IMR-90 (cell line): ENCODE results near the gene CDK15. TPM values are rescaled to one million over a fixed set of nuclear protein-coding genes. Genes with fewer than 3 reads are reported as not detected.
A peak's percentile ranks its signal among the peaks of the same experiment; 100 is the strongest.

ENCODE experiments used
- ATAC-seq: fragments of 200-7000 bp; cut with Tn5 transposase; 2 replicates; pipeline ENCODE4 v1.9.1; 2020; ENCODE audit warnings: low read depth, mild to moderate bottlenecking, moderate library complexity
- BruUV-seq: library from RNA; stranded (reverse); fragments of 400-500 nt; replicated peaks from 2 replicates; lab custom pipeline; 2021; lab: Mats Ljungman, UMichigan
- CTCF ChIA-PET: fragments of 300-600 bp; formaldehyde crosslinking; extraction: SDS; loops from one replicate; lab custom pipeline; 2021; ENCODE audit warnings: antibody characterized with exemption; lab: Yijun Ruan, JAX
- POLR2A ChIA-PET: fragments of 300-600 bp; sonication (Branson Sonifier 250); formaldehyde crosslinking; loops from one replicate; lab custom pipeline; 2022; ENCODE audit warnings: antibody characterized with exemption; ENCODE audit not compliant: unreplicated experiment; lab: Charles Lee
- DNase-seq: peaks from one replicate; pipeline ENCODE4 v3.0.0; 2013
- H2AFZ ChIP-seq: replicated peaks from 2 replicates; pipeline ENCODE3; 2013; ENCODE audit warnings: low read length, mild to moderate bottlenecking; ENCODE audit not compliant: poor library complexity
- H2AK5ac ChIP-seq: 2 replicates; pipeline ENCODE4 v1.6.1; 2013; ENCODE audit warnings: low read depth, low read length, inconsistent platforms
- H2AK9ac ChIP-seq: replicated peaks from 2 replicates; pipeline ENCODE3; 2013; ENCODE audit warnings: mild to moderate bottlenecking, low read depth, low read length, moderate library complexity; ENCODE audit not compliant: poor library complexity
- H2BK120ac ChIP-seq: 2 replicates; pipeline ENCODE4 v1.6.1; 2013; ENCODE audit warnings: low read depth, low read length, inconsistent platforms
- H2BK15ac ChIP-seq: 3 replicates; pipeline ENCODE4 v1.6.1; 2013; ENCODE audit warnings: low read depth, low read length, inconsistent platforms
- H2BK20ac ChIP-seq: 2 replicates; pipeline ENCODE4 v1.6.1; 2013; ENCODE audit warnings: low read depth, mild to moderate bottlenecking, inconsistent platforms, low read length, moderate library complexity
- H2BK5ac ChIP-seq: 2 replicates; pipeline ENCODE4 v1.6.1; 2013; ENCODE audit warnings: mild to moderate bottlenecking, low read depth, low read length, inconsistent platforms; ENCODE audit not compliant: poor library complexity, severe bottlenecking
- H3K14ac ChIP-seq: replicated peaks from 2 replicates; pipeline ENCODE4 v1.6.1; 2013; ENCODE audit warnings: low read depth, low read length, inconsistent platforms
- H3K18ac ChIP-seq: 2 replicates; pipeline ENCODE4 v1.6.1; 2013; ENCODE audit warnings: low read depth, low read length, control low read depth
- H3K23ac ChIP-seq: 2 replicates; pipeline ENCODE4 v1.6.1; 2013; ENCODE audit warnings: low read depth, low read length, inconsistent platforms
- H3K27ac ChIP-seq: 2 replicates; pipeline ENCODE4 v1.5.1; 2013; ENCODE audit warnings: mild to moderate bottlenecking, control low read depth, low read length; ENCODE audit not compliant: insufficient read depth
- H3K27me3 ChIP-seq: 2 replicates; pipeline ENCODE4 v1.6.1; 2013; ENCODE audit warnings: low read length; ENCODE audit not compliant: control insufficient read depth, insufficient read depth
- H3K36me3 ChIP-seq: 2 replicates; pipeline ENCODE4 v1.6.1; 2013; ENCODE audit warnings: low read length, mixed read lengths; ENCODE audit not compliant: control insufficient read depth, insufficient read depth
- H3K4ac ChIP-seq: 2 replicates; pipeline ENCODE4 v1.6.1; 2013; ENCODE audit warnings: low read depth, low read length, inconsistent platforms
- H3K4me1 ChIP-seq: 2 replicates; pipeline ENCODE4 v1.6.1; 2013; ENCODE audit warnings: low read length, mixed read lengths; ENCODE audit not compliant: control insufficient read depth, insufficient read depth
- H3K4me2 ChIP-seq: 2 replicates; pipeline ENCODE4 v1.6.1; 2013; ENCODE audit warnings: low read depth, mild to moderate bottlenecking, control low read depth, low read length, moderate library complexity
- H3K4me3 ChIP-seq: 2 replicates; pipeline ENCODE4 v1.5.1; 2013; ENCODE audit warnings: low read depth, mild to moderate bottlenecking, control low read depth, low read length, moderate library complexity; ENCODE audit not compliant: insufficient read depth
- H3K56ac ChIP-seq: 2 replicates; pipeline ENCODE4 v1.6.1; 2013; ENCODE audit warnings: low read length, inconsistent platforms; ENCODE audit not compliant: insufficient read depth; ENCODE audit errors: extremely low read depth
- H3K79me1 ChIP-seq, 2 experiments: 2 replicates each; pipeline ENCODE4 v1.6.1; 2013; ENCODE audit warnings: low read length in 2 of 2, inconsistent platforms in 1 of 2, low read depth in 1 of 2
- H3K9ac ChIP-seq: 2 replicates; pipeline ENCODE4 v1.6.1; 2013; ENCODE audit warnings: low read depth, low read length, control low read depth
- H3K9me1 ChIP-seq: 2 replicates; pipeline ENCODE4 v1.6.1; 2013; ENCODE audit warnings: low read length, inconsistent platforms; ENCODE audit not compliant: insufficient read depth
- H3K9me3 ChIP-seq: 2 replicates; pipeline ENCODE4 v1.6.1; 2013; ENCODE audit warnings: low read length; ENCODE audit not compliant: control insufficient read depth, insufficient read depth
- H4K20me1 ChIP-seq: 2 replicates; pipeline ENCODE4 v1.6.1; 2013; ENCODE audit warnings: low read length, inconsistent platforms; ENCODE audit not compliant: insufficient read depth
- H4K5ac ChIP-seq: 2 replicates; pipeline ENCODE4 v1.6.1; 2013; ENCODE audit warnings: mild to moderate bottlenecking, low read depth, low read length, control low read depth
- H4K8ac ChIP-seq, 2 experiments: 2 replicates each; pipeline ENCODE4 v1.6.1; 2013; ENCODE audit warnings: low read depth in 2 of 2, low read length in 2 of 2, control low read depth in 1 of 2, inconsistent platforms in 1 of 2
- H4K91ac ChIP-seq: 2 replicates; pipeline ENCODE4 v1.6.1; 2013; ENCODE audit warnings: low read depth, low read length, inconsistent platforms; ENCODE audit not compliant: insufficient read depth
- BHLHE40 ChIP-seq: fragments of 150-350 bp; IDR thresholded peaks from 2 replicates; pipeline ENCODE4 v1.6.1; 2016; ENCODE audit warnings: mild to moderate bottlenecking, low read depth, low read length
- CEBPB ChIP-seq: IDR thresholded peaks from 2 replicates; pipeline ENCODE4 v1.6.1; 2012; ENCODE audit warnings: low read depth, low read length, improper control_type of control experiment
- CHD1 ChIP-seq: IDR thresholded peaks from 2 replicates; pipeline ENCODE4 v1.6.1; 2012; ENCODE audit warnings: low read depth, low read length, improper control_type of control experiment
- CTCF ChIP-seq: conservative IDR thresholded peaks from 2 replicates; pipeline ENCODE4 v1.5.1; 2012; ENCODE audit warnings: mild to moderate bottlenecking, low read depth, low read length, improper control_type of control experiment
- ELK1 ChIP-seq: fragments of 150-350 bp; IDR thresholded peaks from 2 replicates; pipeline ENCODE4 v1.6.1; 2016; ENCODE audit warnings: low read depth, mild to moderate bottlenecking, low read length, moderate library complexity, borderline replicate concordance
- FOS ChIP-seq: fragments of 150-350 bp; IDR thresholded peaks from 2 replicates; pipeline ENCODE4 v1.6.1; 2016; ENCODE audit warnings: low read depth, low read length
- MAFK ChIP-seq: IDR thresholded peaks from 2 replicates; pipeline ENCODE4 v1.6.1; 2012; ENCODE audit warnings: low read depth, low read length, improper control_type of control experiment
- MAZ ChIP-seq: IDR thresholded peaks from 2 replicates; pipeline ENCODE4 v1.6.1; 2012; ENCODE audit warnings: low read depth, mild to moderate bottlenecking, low read length, improper control_type of control experiment, moderate library complexity, borderline replicate concordance
- MXI1 ChIP-seq: IDR thresholded peaks from 2 replicates; pipeline ENCODE4 v1.6.1; 2012; ENCODE audit warnings: low read depth, mild to moderate bottlenecking, low read length, moderate library complexity, borderline replicate concordance
- NFE2L2 ChIP-seq: fragments of 150-350 bp; IDR thresholded peaks from 2 replicates; pipeline ENCODE4 v1.6.1; 2016; ENCODE audit warnings: low read depth, mild to moderate bottlenecking, low read length
- POLR2A ChIP-seq: IDR thresholded peaks from 2 replicates; pipeline ENCODE4 v1.6.1; 2012; ENCODE audit warnings: mild to moderate bottlenecking, low read depth, low read length
- RAD21 ChIP-seq: IDR thresholded peaks from 2 replicates; pipeline ENCODE4 v1.6.1; 2012; ENCODE audit warnings: low read length, improper control_type of control experiment
- RCOR1 ChIP-seq: IDR thresholded peaks from 2 replicates; pipeline ENCODE4 v1.6.1; 2012; ENCODE audit warnings: mild to moderate bottlenecking, low read length, improper control_type of control experiment; ENCODE audit not compliant: insufficient replicate concordance
- RFX5 ChIP-seq: IDR thresholded peaks from 2 replicates; pipeline ENCODE4 v1.8.0; 2012; ENCODE audit warnings: low read depth, mild to moderate bottlenecking, low read length, moderate library complexity
- SMC3 ChIP-seq: fragments of 150-350 bp; IDR thresholded peaks from 2 replicates; pipeline ENCODE4 v1.6.1; 2016; ENCODE audit warnings: low read depth, mild to moderate bottlenecking, antibody characterized with exemption, low read length, moderate library complexity
- dilution Hi-C: fragments of 300-500 bp; cut with HindIII; formaldehyde crosslinking; loops from one replicate; pipeline ENCODE4 v1.14.3; 2018; ENCODE audit warnings: low sequenced_read_pairs; ENCODE audit not compliant: unreplicated experiment
- in situ Hi-C: fragments of 300-500 bp; cut with MboI; formaldehyde crosslinking; loops from 3 replicates; pipeline ENCODE4 v1.14.3; 2019; ENCODE audit warnings: low sequenced_read_pairs, inconsistent platforms, mixed read lengths
- intact Hi-C: fragments of 100-400 bp; cut with micrococcal nuclease; formaldehyde crosslinking; loops from 2 replicates; pipeline ENCODE4 v1.10.0; 2022
- polyA plus RNA-seq, 3 experiments: library from polyadenylated mRNA; depleted of rRNA; stranded (reverse); fragments of >200 nt; gene quantifications; 2 replicates each; pipeline ENCODE4 v1.2.3, GENCODE V29; 2012; ENCODE audit warnings: low replicate concordance in 1 of 3
- total RNA-seq: library from RNA; depleted of rRNA; stranded (reverse); fragments of >200 nt; gene quantifications from 2 replicates; pipeline ENCODE4 v1.2.3, GENCODE V29; 2012
- TF ChIP-seq, protein P1 (sequence below): fragments of 150-350 bp; IDR thresholded peaks from 2 replicates; pipeline ENCODE4 v1.6.1; 2017; ENCODE audit warnings: mild to moderate bottlenecking, antibody characterized with exemption, low read length, low read depth

CDK15 gene
- total and polyA plus RNA-seq, 2 of the 4 experiments (the other 2 are of a cell fraction) = 16.1 to 33.0 TPM

DNA sequence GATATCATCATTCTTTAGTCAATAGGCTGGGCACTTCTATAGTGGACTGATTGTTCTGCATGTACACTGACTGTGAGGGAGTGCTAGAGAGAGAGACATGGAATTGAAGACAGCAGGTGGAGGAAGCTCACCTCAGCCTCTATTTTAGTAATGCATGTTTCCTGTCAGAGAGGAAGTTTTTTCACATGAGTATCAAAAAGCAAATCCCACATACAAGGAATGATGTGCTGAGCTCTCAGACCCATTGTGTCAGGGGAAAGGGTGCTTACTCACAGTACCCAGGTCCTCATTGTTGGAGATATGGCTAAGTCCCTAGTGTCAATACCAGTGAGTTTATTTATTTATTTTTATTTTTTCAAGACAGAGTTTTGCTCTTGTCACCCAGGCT, 9.9 kb upstream of the CDK15 start:
- H3K27me3 ChIP-seq = no peaks in the 10 kb centered on the region
- no peak for ATAC-seq

More for the DNA sequence above, 9.9 kb upstream of the CDK15 start:
- peak overlapping the region; percentile 84 for H3K4ac ChIP-seq
- ChIA-PET POLR2A (no interaction called here), CTCF (no interaction called here)
- H3K27ac ChIP-seq = no peak overlapping the region; the same call in 1 of the 2 replicates
- peak overlapping the region in 1 of 2 experiments; percentile 84; a peak in 3 of 4 replicates for H4K8ac ChIP-seq
- intact Hi-C loops (loop anchor here (1.0 to 5.0 kb wide), 2 partner anchors 382 to 471 kb away; partner anchors contain the start of gene NOP58), in situ Hi-C loops (loop anchor here (5.0 to 10.0 kb wide), 2 partner anchors 241 to 368 kb away; no protein-coding TSS in a partner anchor), dilution Hi-C loops (no loop called here)
- peak overlapping the region; percentile 95 for H2BK20ac ChIP-seq
- no peak overlapping the region for H3K4me3 ChIP-seq
- no peak for DNase-seq
- H3K23ac ChIP-seq = peak overlapping the region; percentile 83; the same call in 1 of the 2 replicates
- peak overlapping the region; percentile 92; the same call in 2 of the 3 replicates for H2BK15ac ChIP-seq
- no peaks in the 10 kb centered on the region for H3K9me3 ChIP-seq
- H3K9me1 ChIP-seq = peaks cover 10% of the 10 kb centered on the region
- peaks cover 10% of the 10 kb centered on the region for H3K4me1 ChIP-seq
- no peaks in the 10 kb centered on the region for H3K36me3 ChIP-seq
- peak overlapping the region; percentile 88 for H2BK120ac ChIP-seq
- peak overlapping the region; percentile 54 for H3K14ac ChIP-seq
- peak overlapping the region; percentile 100 for H2BK5ac ChIP-seq
- peak overlapping the region; percentile 76 for H2AK5ac ChIP-seq
- no peak overlapping the region for H3K9ac ChIP-seq
- H3K79me1 ChIP-seq = peaks cover 0 to 13% of the 10 kb centered on the region in 2 experiments; a peak in 2 of 4 replicates
- H4K5ac ChIP-seq = peak overlapping the region; percentile 66
- H3K18ac ChIP-seq = peak overlapping the region; percentile 72; the same call in 1 of the 2 replicates
- no peak overlapping the region for H2AK9ac ChIP-seq
- no peak overlapping the region for H2AFZ ChIP-seq
- H4K20me1 ChIP-seq = no peaks in the 10 kb centered on the region
- BruUV-seq = no TSS peak
- H3K4me2 ChIP-seq = no peak overlapping the region
- peak overlapping the region; percentile 78; the same call in 1 of the 2 replicates for H4K91ac ChIP-seq
- H3K56ac ChIP-seq = no peak overlapping the region
- no peak for TF ChIP-seq BHLHE40
- TF ChIP-seq FOS = no peak
- no peak for TF ChIP-seq RCOR1
- TF ChIP-seq CHD1 = no peak
- no peak for TF ChIP-seq CEBPB
- no peak for TF ChIP-seq NFE2L2
- no peak for TF ChIP-seq RAD21
- no peak for TF ChIP-seq CTCF
- no peak for TF ChIP-seq MAZ
- TF ChIP-seq, protein P1, sequence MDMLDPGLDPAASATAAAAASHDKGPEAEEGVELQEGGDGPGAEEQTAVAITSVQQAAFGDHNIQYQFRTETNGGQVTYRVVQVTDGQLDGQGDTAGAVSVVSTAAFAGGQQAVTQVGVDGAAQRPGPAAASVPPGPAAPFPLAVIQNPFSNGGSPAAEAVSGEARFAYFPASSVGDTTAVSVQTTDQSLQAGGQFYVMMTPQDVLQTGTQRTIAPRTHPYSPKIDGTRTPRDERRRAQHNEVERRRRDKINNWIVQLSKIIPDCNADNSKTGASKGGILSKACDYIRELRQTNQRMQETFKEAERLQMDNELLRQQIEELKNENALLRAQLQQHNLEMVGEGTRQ = no peak
- no peak for TF ChIP-seq MAFK
- no peak for TF ChIP-seq POLR2A
- TF ChIP-seq MXI1 = no peak
- TF ChIP-seq SMC3 = no peak
- TF ChIP-seq ELK1 = no peak
- no peak for TF ChIP-seq RFX5
